Measurements from ENCODE around the gene C10orf120.

- TF ChIP-seq POLR2A (IDR thresholded peaks at IDR 0.05) (no peak), CTCF (IDR thresholded peaks at IDR 0.05) (no peak)
Measured at GRCh38 chr10:122738031-122738430, 38.4 kb upstream of the C10orf120 start.
